ENCODE results near the gene DCAF4. TPM values are rescaled to one million over a fixed set of nuclear protein-coding genes. Genes with fewer than 3 reads are reported as not detected.

The DCAF4 gene
- total RNA-seq, 1 experiment from 2014 or later: 19.6 TPM

GRCh38 chr14:72974661-72975060 is 48.4 kb downstream of the DCAF4 start:
- ChIA-PET POLR2A (no interaction called here), CTCF (interaction anchor here (1.0 to 2.8 kb wide), 3 partner anchors 12 to 497 kb away, joined by 3 to 10 read pairs (median 5); no protein-coding TSS in a partner anchor)
- H3K4me3 Mint-ChIP-seq: no peak overlapping the region
- peaks cover 8% of the 10 kb centered on the region; the same call in 1 of the 2 replicates for H3K36me3 Mint-ChIP-seq
- no peak for TF ChIP-seq STAT6 (CRISPR knock-in tag; conservative IDR thresholded peaks at IDR 0.05; ENCODE audit: low read depth)
- TF ChIP-seq, protein P1, sequence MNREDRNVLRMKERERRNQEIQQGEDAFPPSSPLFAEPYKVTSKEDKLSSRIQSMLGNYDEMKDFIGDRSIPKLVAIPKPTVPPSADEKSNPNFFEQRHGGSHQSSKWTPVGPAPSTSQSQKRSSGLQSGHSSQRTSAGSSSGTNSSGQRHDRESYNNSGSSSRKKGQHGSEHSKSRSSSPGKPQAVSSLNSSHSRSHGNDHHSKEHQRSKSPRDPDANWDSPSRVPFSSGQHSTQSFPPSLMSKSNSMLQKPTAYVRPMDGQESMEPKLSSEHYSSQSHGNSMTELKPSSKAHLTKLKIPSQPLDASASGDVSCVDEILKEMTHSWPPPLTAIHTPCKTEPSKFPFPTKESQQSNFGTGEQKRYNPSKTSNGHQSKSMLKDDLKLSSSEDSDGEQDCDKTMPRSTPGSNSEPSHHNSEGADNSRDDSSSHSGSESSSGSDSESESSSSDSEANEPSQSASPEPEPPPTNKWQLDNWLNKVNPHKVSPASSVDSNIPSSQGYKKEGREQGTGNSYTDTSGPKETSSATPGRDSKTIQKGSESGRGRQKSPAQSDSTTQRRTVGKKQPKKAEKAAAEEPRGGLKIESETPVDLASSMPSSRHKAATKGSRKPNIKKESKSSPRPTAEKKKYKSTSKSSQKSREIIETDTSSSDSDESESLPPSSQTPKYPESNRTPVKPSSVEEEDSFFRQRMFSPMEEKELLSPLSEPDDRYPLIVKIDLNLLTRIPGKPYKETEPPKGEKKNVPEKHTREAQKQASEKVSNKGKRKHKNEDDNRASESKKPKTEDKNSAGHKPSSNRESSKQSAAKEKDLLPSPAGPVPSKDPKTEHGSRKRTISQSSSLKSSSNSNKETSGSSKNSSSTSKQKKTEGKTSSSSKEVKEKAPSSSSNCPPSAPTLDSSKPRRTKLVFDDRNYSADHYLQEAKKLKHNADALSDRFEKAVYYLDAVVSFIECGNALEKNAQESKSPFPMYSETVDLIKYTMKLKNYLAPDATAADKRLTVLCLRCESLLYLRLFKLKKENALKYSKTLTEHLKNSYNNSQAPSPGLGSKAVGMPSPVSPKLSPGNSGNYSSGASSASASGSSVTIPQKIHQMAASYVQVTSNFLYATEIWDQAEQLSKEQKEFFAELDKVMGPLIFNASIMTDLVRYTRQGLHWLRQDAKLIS (CRISPR knock-in tag; IDR thresholded peaks at IDR 0.05; ENCODE audit: borderline replicate concordance): no peak
- no peak for TF ChIP-seq IRF2 (CRISPR knock-in tag; IDR thresholded peaks at IDR 0.05; ENCODE audit: borderline replicate concordance, low read depth)
- TF ChIP-seq ATF3 (CRISPR knock-in tag; conservative IDR thresholded peaks at IDR 0.05): no peak
- no peak for TF ChIP-seq RORB (CRISPR knock-in tag; IDR thresholded peaks at IDR 0.05)
- TF ChIP-seq CDX4 (CRISPR knock-in tag; IDR thresholded peaks at IDR 0.05; ENCODE audit: borderline replicate concordance): no peak
- TF ChIP-seq PREB (CRISPR knock-in tag; IDR thresholded peaks at IDR 0.05; ENCODE audit: borderline replicate concordance): no peak
- no peak for TF ChIP-seq ETV6 (CRISPR knock-in tag; IDR thresholded peaks at IDR 0.05)
- no peak for TF ChIP-seq ZNF396 (CRISPR knock-in tag; IDR thresholded peaks at IDR 0.05; ENCODE audit: borderline replicate concordance)
- TF ChIP-seq, protein P2, sequence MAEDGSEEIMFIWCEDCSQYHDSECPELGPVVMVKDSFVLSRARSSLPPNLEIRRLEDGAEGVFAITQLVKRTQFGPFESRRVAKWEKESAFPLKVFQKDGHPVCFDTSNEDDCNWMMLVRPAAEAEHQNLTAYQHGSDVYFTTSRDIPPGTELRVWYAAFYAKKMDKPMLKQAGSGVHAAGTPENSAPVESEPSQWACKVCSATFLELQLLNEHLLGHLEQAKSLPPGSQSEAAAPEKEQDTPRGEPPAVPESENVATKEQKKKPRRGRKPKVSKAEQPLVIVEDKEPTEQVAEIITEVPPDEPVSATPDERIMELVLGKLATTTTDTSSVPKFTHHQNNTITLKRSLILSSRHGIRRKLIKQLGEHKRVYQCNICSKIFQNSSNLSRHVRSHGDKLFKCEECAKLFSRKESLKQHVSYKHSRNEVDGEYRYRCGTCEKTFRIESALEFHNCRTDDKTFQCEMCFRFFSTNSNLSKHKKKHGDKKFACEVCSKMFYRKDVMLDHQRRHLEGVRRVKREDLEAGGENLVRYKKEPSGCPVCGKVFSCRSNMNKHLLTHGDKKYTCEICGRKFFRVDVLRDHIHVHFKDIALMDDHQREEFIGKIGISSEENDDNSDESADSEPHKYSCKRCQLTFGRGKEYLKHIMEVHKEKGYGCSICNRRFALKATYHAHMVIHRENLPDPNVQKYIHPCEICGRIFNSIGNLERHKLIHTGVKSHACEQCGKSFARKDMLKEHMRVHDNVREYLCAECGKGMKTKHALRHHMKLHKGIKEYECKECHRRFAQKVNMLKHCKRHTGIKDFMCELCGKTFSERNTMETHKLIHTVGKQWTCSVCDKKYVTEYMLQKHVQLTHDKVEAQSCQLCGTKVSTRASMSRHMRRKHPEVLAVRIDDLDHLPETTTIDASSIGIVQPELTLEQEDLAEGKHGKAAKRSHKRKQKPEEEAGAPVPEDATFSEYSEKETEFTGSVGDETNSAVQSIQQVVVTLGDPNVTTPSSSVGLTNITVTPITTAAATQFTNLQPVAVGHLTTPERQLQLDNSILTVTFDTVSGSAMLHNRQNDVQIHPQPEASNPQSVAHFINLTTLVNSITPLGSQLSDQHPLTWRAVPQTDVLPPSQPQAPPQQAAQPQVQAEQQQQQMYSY (CRISPR knock-in tag; IDR thresholded peaks at IDR 0.05): no peak
- H3K4me1 Mint-ChIP-seq: peaks cover 9% of the 10 kb centered on the region
- no peak for DNase-seq (ENCODE audit: low spot score)
- H3K27ac Mint-ChIP-seq: no peak overlapping the region
- H3K27me3 Mint-ChIP-seq (ENCODE audit: low read depth): no peaks in the 10 kb centered on the region
- ATAC-seq: no peak
- no peaks in the 10 kb centered on the region for H3K9me3 Mint-ChIP-seq

DNA sequence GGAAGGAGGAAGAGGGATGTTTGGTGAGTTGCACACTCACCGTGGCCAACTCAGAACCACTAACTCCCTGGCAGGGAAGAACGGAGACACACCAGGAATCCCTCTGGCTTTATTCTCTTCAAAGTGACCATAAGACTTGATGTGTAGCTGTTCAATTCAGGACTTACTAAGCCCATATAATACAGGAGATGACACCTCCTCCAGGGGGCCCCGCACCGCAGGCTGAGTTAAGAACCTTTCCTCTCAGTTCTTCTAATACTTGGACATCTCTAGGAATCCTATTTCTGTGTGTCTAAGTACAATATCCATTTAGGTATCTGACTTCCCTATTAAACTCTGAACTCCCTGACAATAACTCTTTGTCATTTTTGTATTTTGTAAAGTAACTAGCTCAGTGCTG is 49.5 kb downstream of the DCAF4 start:
- TF ChIP-seq NFYB (CRISPR knock-in tag; conservative IDR thresholded peaks at IDR 0.05; ENCODE audit: low read depth): no peak
- no peak for TF ChIP-seq ZNF219 (CRISPR knock-in tag; IDR thresholded peaks at IDR 0.05; ENCODE audit: borderline replicate concordance)
- no peak for TF ChIP-seq SOX15 (CRISPR knock-in tag; IDR thresholded peaks at IDR 0.05)
- no peak for TF ChIP-seq ZNF232 (CRISPR knock-in tag; IDR thresholded peaks at IDR 0.05)
- CTCF ChIA-PET: interaction anchor here (0.5 to 2.8 kb wide), 7 partner anchors 13 to 496 kb away, joined by 3 to 10 read pairs (median 4); partner anchors contain the start of gene ZFYVE1
- POLR2A ChIA-PET: no interaction called here
- Mint-ChIP-seq H3K27me3 (ENCODE audit: low read depth) (no peaks in the 10 kb centered on the region), H3K4me3 (no peak overlapping the region), H3K4me1 (peaks cover 17% of the 10 kb centered on the region), H3K9me3 (no peaks in the 10 kb centered on the region), H3K27ac (no peak overlapping the region; the same call in 1 of the 2 replicates), H3K36me3 (peaks cover 7% of the 10 kb centered on the region; the same call in 1 of the 2 replicates)
- DNase-seq (ENCODE audit: low spot score): no peak
- ATAC-seq: 0 out of 2 replicates have a peak, but pooled peaks have one; percentile 32

Data from WTC11 (cell line).